GM19351 (cell line): Measurements from ENCODE around the gene CUL5.
"Not testable (repeated sequence)": the region's sequence is repeated elsewhere in the genome, so short reads cannot be mapped to it uniquely, and the experiment has no call there.

ENCODE experiments used
- ATAC-seq: cut with Tn5 transposase; IDR thresholded peaks from one replicate; pipeline ENCODE4 v1.9.1; 2021; ENCODE audit warnings: mild to moderate bottlenecking, moderate library complexity; ENCODE audit not compliant: unreplicated experiment

Gene CUL5

DNA sequence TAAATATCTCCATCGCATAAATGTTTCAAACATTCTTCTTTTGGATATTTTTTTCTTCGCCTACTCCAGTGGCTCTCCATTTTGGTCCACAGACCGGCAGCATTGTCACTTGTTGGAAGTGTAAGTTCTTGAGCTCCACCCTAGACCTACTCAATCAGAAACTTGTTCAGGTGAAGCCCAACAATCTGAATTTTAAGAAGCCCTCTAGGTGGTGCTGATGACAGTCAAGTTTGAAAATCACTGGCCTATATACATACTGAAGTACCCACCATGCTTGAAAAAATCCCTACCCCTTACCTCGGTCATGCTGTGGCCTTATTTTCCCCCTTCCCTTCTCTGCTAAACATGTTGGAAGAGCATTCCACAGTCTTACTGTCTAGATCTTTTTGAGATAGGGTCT, 102.4 kb downstream of the CUL5 start:
- ATAC-seq, result no peak

DNA sequence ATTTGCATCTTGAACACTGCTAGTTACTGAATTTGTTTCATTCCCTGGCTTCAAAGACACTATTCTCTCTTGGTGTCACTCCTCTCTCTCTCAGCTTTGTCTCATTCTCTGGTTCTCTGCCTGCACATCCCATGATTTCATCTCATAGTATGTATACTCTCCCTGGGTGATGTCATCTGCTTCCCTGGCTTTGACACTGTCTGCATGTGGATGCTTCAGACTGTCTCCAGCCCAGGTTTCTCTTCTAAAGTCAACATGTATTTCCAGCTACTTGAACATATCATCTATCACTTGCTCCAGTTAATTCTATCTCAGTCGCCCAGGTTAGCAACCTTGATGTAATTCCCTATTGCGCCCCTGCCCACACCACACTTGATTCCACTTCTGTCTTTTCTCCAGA, 103.4 kb downstream of the CUL5 start:
- no peak for ATAC-seq

- ATAC-seq, result peak; percentile 37
Measured at GRCh38 chr11:108115500-108116140, 106.9 kb downstream of the CUL5 start.

DNA sequence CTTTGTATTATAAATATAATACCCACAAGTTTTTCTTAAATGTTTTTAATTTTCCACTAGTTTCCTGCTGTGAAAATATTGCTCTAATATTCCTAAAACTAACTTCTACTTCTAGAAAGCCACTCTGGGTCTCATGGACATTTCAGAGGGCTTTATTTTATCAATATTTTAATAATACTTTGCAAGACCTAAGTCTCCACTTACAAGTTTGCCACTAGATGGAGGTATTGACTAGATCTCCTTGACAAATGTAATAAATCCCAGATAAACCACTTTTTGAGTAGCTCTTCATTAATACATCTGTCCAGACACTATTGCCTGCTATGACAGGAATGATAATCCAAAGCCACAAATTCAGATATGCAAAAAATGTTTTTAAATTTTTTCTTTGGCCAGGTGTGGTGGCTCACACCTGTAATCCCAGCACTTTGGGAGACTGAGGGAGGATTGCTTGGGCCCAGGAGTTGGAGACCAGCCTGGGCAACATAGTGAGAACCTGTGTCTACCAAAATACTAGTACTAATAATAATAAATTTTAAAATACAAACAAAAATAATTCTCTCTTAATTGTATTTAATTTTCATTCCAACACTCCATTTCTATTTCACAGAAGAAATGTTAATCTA, 109.2 kb downstream of the CUL5 start:
- no peak for ATAC-seq

GRCh38 chr11:108120936-108121273, 112.2 kb downstream of the CUL5 start:
- ATAC-seq, result not testable (repeated sequence)

- peak; percentile 94 for ATAC-seq
Measured at GRCh38 chr11:108121274-108122155, 112.8 kb downstream of the CUL5 start, which contains the start of gene ACAT1. ACAT1 (plus strand) TSS chr11:108121567; CDS start chr11:108121607, 40 bp downstream.

DNA sequence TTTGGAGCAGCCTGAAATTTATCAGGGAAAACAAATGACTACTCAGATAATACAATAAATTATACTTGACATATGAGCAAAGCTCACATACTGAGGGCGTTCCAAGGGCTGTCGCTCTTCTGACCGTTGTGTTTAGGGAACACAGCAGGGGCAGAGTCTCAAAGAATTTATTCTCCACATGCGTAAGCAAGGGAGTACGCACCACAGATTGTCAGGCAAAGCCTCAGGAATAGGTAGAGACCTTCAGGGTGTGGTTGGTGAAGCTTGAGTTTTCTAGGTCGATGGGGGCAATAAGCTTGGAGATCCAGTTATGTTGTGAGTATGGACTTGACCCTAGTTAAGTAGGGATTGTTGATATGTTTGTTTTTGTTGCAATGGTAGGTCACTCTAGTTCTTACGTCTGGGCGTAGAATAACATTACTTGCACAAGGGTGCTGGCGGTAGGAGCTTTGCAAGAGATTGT, 113.5 kb downstream of the CUL5 start:
- ATAC-seq, result no peak

DNA sequence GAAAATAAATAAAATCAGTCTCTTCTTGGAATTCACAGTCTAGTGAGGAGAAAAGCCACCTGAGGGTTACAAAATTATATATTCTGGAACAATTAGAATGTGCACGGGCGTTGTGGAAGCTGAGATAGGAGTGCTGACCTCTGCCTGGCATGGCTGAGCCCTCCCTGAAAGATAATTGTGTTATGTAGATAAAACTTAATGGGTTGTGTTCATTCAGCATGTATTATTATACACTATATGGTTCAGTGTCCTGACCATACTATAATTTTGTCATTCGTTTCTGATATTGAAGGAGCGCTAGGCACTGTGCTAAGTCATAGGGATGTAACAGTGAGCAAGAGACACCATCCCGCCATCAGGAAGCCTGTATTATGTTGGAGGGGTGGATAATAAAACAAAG, 116.4 kb downstream of the CUL5 start:
- ATAC-seq, result no peak

GRCh38 chr11:108128772-108129171, 120.1 kb downstream of the CUL5 start:
- ATAC-seq, result no peak

DNA sequence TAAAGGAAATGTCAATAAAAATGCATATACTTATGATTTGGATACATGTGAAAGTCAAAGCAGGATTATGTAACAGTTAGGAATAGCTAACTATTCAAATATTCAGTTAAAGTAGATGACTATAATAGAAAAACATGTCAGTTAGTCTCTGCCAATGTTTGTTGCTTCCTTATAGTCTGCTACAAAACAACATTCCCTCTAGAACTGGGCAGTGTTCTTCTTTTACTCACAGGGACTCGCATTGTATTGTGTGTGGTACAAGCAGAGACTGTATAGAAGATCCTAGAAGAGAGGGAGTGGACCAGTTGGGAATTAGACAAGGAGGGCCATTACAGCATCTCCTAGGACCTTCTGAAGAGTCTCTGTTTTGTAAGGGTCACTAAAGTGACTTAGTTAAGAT, 123.3 kb downstream of the CUL5 start:
- ATAC-seq, result no peak

DNA sequence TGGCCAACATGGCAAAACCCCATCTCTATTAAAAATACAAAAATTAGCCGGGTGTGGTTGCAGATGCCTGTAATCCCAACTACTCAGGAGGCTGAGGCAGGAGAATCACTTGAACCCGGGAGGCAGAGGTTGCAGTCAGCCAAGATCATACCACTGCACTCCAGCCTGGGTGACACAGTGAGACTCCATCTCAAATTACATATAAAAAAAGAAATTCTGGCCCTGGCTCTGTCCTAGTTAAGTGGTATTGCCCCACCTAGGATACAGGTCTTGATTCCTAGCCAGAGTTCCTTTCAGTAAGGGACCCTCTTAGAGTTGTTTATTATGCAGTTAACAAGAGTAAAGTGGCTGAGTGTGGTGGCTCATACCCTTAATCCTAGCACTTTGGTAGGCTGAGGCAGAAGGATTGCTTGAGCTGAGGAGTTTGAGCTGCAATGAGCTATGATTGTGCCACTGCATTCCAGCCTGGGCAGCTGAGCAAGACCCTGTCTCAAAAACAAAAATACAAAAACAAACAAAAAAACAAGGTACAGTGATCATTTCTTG, 124.4 kb downstream of the CUL5 start:
- ATAC-seq, result not testable (repeated sequence)

DNA sequence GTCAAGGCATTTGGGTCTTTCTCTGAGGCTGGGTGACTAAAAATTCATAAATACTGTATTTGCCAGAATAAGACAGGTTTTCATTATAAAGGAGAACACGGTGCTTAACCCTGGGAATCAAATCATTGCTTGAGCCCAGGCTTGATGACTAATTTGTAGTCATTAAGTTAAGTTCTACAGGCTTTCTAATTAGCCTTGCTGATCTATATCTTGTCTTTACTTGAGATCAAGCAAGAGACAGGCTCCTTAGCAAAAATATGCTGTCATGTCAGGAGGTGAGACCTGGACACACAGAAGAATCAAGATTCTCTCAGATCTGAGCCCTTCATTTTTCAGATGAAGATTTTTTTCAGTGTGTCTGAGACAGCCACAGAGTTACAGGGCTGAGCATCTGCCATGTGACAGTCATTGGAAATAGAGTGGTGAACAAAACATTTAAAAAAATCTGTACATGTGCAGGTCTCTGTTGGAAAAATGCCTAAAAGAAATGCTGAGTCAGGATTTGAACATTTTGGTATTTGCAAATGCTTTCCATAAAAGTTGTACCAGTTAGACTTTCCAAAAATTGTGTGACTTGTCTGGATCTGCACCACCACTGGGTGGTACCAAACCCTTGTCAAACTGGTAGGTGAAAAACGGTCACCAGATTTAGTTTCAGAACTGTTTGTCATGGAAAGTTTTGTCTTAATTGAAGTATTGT, 127.3 kb downstream of the CUL5 start:
- ATAC-seq, result peak; percentile 76

- ATAC-seq, result no peak
Measured at GRCh38 chr11:108137212-108137611, 128.5 kb downstream of the CUL5 start.

GRCh38 chr11:108142304-108142703, 133.6 kb downstream of the CUL5 start:
- no peak for ATAC-seq

DNA sequence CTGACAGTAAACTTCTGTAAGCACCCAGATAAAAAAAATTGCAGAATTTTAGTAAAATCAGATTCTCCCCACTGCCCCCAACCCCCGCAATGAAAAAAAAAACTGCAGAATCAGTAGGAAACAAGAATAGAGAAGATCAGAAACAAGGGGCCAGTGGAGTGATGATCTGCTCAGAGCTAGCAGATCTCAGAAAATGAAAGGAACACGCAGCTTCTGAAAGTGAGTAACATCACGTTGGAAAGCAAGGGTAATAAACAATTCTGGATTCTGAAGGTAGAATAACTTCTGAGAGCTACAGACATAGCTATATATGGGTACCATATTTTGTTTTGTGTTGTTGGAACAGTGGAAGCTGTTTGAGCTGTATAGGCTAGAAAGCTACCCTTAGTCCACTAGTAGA, 135.9 kb downstream of the CUL5 start:
- no peak for ATAC-seq

GRCh38 chr11:108147150-108147549, 138.5 kb downstream of the CUL5 start:
- ATAC-seq, result no peak

- no peak for ATAC-seq
Measured at GRCh38 chr11:108148556-108148955, 139.9 kb downstream of the CUL5 start.

- ATAC-seq, result no peak
Measured at GRCh38 chr11:108154591-108154990, 145.9 kb downstream of the CUL5 start.
